Measurements from ENCODE around the gene TEX261.

TEX261 gene

DNA sequence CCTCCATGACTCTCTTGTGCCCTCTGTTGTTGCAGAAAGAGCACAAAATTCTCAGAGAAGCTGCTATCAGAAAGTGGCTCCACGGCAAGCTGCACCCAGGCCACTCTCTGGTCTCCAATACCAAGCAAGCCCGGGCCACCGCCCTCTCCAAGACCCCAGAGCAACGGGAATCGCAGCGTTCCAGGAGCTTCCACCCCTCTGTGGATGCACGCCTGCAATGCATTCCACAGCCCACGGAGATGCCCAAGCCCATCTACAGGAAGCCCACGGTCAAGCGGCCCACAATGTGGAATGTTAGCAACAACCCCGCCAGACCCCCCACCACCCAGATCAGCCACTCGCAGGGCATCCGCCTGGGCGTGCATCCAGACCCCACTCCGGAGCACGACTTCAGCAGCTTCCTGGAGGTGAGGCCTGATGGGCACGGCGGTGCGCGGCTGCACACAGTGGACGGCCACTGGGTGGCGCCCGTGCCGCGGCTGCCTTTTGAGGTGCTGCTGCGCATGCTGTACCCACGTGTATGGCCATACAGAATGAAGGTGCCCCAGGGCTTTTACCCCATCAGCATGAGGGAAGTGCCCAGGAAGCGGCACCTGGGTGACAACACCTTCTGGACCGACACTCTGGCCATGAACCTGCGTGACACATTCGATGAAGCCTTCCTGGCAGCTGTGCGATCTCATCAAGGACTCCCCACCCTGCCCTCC, 9.9 kb downstream of the TEX261 start:
- peak; percentile 67 to 74 for DNase-seq (ENCODE audit: low read depth in 1 of 2, low spot score in 1 of 2)
- H3K27me3 ChIP-seq (ENCODE audit: insufficient read depth, poor library complexity, severe bottlenecking), result no peaks in the 10 kb centered on the region
- no peak for TF ChIP-seq GABPA (IDR thresholded peaks at IDR 0.05; ENCODE audit: low read depth)
- TF ChIP-seq, protein P1, sequence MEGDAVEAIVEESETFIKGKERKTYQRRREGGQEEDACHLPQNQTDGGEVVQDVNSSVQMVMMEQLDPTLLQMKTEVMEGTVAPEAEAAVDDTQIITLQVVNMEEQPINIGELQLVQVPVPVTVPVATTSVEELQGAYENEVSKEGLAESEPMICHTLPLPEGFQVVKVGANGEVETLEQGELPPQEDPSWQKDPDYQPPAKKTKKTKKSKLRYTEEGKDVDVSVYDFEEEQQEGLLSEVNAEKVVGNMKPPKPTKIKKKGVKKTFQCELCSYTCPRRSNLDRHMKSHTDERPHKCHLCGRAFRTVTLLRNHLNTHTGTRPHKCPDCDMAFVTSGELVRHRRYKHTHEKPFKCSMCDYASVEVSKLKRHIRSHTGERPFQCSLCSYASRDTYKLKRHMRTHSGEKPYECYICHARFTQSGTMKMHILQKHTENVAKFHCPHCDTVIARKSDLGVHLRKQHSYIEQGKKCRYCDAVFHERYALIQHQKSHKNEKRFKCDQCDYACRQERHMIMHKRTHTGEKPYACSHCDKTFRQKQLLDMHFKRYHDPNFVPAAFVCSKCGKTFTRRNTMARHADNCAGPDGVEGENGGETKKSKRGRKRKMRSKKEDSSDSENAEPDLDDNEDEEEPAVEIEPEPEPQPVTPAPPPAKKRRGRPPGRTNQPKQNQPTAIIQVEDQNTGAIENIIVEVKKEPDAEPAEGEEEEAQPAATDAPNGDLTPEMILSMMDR (IDR thresholded peaks at IDR 0.05; ENCODE audit: insufficient read depth, low read length), result peak; percentile 73
- H3K27ac ChIP-seq (replicated peaks), result no peak overlapping the region
- H3K4me3 ChIP-seq (replicated peaks; ENCODE audit: insufficient read depth, low read length), result no peak overlapping the region

DNA sequence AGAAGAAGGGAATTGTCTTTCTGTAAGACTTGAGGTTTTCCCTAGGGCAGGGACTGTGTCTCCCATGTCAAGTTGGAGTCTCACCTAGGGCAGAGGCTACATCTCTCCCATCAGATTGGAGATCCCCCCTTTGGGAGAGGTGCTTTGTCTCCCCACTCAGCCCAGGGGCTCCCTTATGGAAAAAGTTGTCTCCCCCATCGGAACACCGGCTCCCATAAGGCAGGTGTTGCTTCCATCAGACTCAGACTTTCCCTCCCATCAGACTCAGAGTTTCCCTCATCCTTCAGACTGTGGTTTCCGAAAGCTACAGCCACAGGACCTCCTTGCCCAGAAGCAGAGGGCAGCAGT, 10.5 kb downstream of the TEX261 start:
- TF ChIP-seq GABPA (IDR thresholded peaks at IDR 0.05; ENCODE audit: low read depth) (no peak), SPI1 (IDR thresholded peaks at IDR 0.05; ENCODE audit: borderline replicate concordance, low read depth) (no peak), POLR2AphosphoS5 (IDR thresholded peaks at IDR 0.05; ENCODE audit: low read depth) (no peak)
- TF ChIP-seq, protein P2, sequence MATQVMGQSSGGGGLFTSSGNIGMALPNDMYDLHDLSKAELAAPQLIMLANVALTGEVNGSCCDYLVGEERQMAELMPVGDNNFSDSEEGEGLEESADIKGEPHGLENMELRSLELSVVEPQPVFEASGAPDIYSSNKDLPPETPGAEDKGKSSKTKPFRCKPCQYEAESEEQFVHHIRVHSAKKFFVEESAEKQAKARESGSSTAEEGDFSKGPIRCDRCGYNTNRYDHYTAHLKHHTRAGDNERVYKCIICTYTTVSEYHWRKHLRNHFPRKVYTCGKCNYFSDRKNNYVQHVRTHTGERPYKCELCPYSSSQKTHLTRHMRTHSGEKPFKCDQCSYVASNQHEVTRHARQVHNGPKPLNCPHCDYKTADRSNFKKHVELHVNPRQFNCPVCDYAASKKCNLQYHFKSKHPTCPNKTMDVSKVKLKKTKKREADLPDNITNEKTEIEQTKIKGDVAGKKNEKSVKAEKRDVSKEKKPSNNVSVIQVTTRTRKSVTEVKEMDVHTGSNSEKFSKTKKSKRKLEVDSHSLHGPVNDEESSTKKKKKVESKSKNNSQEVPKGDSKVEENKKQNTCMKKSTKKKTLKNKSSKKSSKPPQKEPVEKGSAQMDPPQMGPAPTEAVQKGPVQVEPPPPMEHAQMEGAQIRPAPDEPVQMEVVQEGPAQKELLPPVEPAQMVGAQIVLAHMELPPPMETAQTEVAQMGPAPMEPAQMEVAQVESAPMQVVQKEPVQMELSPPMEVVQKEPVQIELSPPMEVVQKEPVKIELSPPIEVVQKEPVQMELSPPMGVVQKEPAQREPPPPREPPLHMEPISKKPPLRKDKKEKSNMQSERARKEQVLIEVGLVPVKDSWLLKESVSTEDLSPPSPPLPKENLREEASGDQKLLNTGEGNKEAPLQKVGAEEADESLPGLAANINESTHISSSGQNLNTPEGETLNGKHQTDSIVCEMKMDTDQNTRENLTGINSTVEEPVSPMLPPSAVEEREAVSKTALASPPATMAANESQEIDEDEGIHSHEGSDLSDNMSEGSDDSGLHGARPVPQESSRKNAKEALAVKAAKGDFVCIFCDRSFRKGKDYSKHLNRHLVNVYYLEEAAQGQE (IDR thresholded peaks at IDR 0.05; ENCODE audit: insufficient replicate concordance, low read depth), result no peak
- TF ChIP-seq, protein P1 (IDR thresholded peaks at IDR 0.05; ENCODE audit: insufficient read depth, low read length), result no peak
- no peak for DNase-seq (ENCODE audit: low read depth in 1 of 2, low spot score in 1 of 2)
- H3K4me3 ChIP-seq (replicated peaks; ENCODE audit: insufficient read depth, low read length), result no peak overlapping the region
- no peaks in the 10 kb centered on the region for H3K27me3 ChIP-seq (ENCODE audit: insufficient read depth, poor library complexity, severe bottlenecking)
- H3K27ac ChIP-seq (replicated peaks), result no peak overlapping the region

DNA sequence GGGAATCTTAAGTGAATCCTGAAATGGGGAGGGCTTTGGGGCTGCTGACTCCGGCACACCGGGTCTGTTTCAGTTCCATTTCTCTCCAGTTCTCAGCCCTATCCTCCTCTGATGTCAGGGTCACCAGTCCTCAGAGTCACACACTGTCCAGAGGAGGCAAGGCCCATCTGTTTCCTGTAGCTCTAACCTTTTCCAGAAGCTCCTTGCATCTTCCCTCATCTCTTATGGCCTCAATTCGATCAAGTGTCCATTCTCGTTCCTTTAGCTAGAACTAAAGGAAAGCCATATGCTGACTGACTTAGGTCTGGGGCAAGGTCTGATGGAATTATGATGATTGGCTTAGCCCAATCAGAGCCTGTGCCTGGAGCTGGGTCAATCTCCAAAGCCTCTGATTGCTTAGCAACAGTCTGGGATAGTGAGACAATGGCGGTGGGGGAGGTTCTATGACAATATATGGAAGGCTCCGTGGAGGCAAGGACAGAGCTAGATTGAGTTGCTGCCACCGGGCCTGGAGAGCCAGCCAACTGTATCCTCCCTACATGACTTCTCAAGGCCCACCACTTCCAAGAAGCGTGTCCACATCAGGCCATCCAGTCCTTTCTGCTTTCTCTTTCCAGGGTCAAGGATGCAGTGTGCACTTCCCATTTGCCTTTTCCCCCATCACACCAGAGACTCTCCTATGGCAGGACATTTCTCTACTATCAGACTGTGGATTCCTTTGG, 11.0 kb downstream of the TEX261 start:
- DNase-seq (ENCODE audit: low read depth in 1 of 2, low spot score in 1 of 2), result no peak

More for the DNA sequence above, 11.0 kb downstream of the TEX261 start:
- no peak overlapping the region for H3K4me3 ChIP-seq (replicated peaks; ENCODE audit: insufficient read depth, low read length)
- TF ChIP-seq, protein P2 (IDR thresholded peaks at IDR 0.05; ENCODE audit: insufficient replicate concordance, low read depth), result no peak
- TF ChIP-seq POLR2AphosphoS5 (IDR thresholded peaks at IDR 0.05; ENCODE audit: low read depth), result no peak
- TF ChIP-seq SPI1 (IDR thresholded peaks at IDR 0.05; ENCODE audit: borderline replicate concordance, low read depth), result no peak
- TF ChIP-seq, protein P1 (IDR thresholded peaks at IDR 0.05; ENCODE audit: insufficient read depth, low read length), result no peak
- TF ChIP-seq GABPA (IDR thresholded peaks at IDR 0.05; ENCODE audit: low read depth), result no peak
- no peaks in the 10 kb centered on the region for H3K27me3 ChIP-seq (ENCODE audit: insufficient read depth, poor library complexity, severe bottlenecking)
- no peak overlapping the region for H3K27ac ChIP-seq (replicated peaks)

Data from HL-60 (cell line).